HG02798 (cell line): ENCODE measurements around the gene DNAJC1.
A peak's percentile ranks its signal among the peaks of the same experiment; 100 is the strongest.
"Not testable (repeated sequence)": the region's sequence is repeated elsewhere in the genome, so short reads cannot be mapped to it uniquely, and the experiment has no call there.

Source experiments
- ATAC-seq: cut with Tn5 transposase; IDR thresholded peaks from one replicate; pipeline ENCODE4 v1.9.1; 2021; ENCODE audit warnings: mild to moderate bottlenecking; ENCODE audit not compliant: unreplicated experiment, poor library complexity

DNAJC1 gene

GRCh38 chr10:21746118-21746517, 257.4 kb downstream of the DNAJC1 start:
- no peak for ATAC-seq

- no peak for ATAC-seq
These were observed 259.3 kb downstream of the DNAJC1 start for GRCh38 chr10:21744223-21744622.

- ATAC-seq: no peak
These were observed 260.7 kb downstream of the DNAJC1 start for GRCh38 chr10:21742740-21743412.

GRCh38 chr10:21740989-21741388, 262.5 kb downstream of the DNAJC1 start:
- no peak for ATAC-seq

GRCh38 chr10:21737106-21737505, 266.4 kb downstream of the DNAJC1 start:
- no peak for ATAC-seq

- no peak for ATAC-seq
These were observed 269.8 kb downstream of the DNAJC1 start for GRCh38 chr10:21733710-21734109.

GRCh38 chr10:21732067-21732772, 271.3 kb downstream of the DNAJC1 start:
- peak; percentile 57 for ATAC-seq

GRCh38 chr10:21728618-21729017, 274.9 kb downstream of the DNAJC1 start:
- no peak for ATAC-seq

- no peak for ATAC-seq
These were observed 275.9 kb downstream of the DNAJC1 start for GRCh38 chr10:21727452-21728168.

GRCh38 chr10:21726601-21727225, 276.8 kb downstream of the DNAJC1 start:
- no peak for ATAC-seq

- peak; percentile 82 for ATAC-seq
These were observed 278.7 kb downstream of the DNAJC1 start for GRCh38 chr10:21724687-21725367.

GRCh38 chr10:21724020-21724589, 279.4 kb downstream of the DNAJC1 start:
- ATAC-seq: no peak

- no peak for ATAC-seq
These were observed 281.3 kb downstream of the DNAJC1 start for GRCh38 chr10:21722209-21722608.

GRCh38 chr10:21721000-21721665, 282.4 kb downstream of the DNAJC1 start:
- ATAC-seq: no peak

GRCh38 chr10:21720090-21720489, 283.4 kb downstream of the DNAJC1 start:
- ATAC-seq: peak; percentile 55

GRCh38 chr10:21719502-21719901, 284.0 kb downstream of the DNAJC1 start:
- no peak for ATAC-seq

GRCh38 chr10:21717437-21718054, 286.0 kb downstream of the DNAJC1 start:
- not testable (repeated sequence) for ATAC-seq

- no peak for ATAC-seq
These were observed 287.9 kb downstream of the DNAJC1 start for GRCh38 chr10:21715531-21716195.
